T47D (cell line): ENCODE measurements around the gene ASCC2.

Source experiments
- DNase-seq, 2 experiments: peaks; one replicate each; pipeline versions ENCODE4 v3.0.0 to v3.0.0-alpha.2; 2011 to 2012; ENCODE audit warnings: low read depth in 1 of 2, low spot score in 1 of 2
- JUND ChIP-seq: IDR thresholded peaks from 2 replicates; pipeline ENCODE4 v1.6.1; 2012; ENCODE audit warnings: low read depth
- in situ Hi-C: cut with HindIII; loops from 2 replicates; pipeline ENCODE4 v1.10.0; 2016; ENCODE audit warnings: low sequenced_read_pairs, low pct_unique_long_range_greater_than_20kb

ASCC2 gene

GRCh38 chr22:29788339-29789279 lies 49.5 kb downstream of the ASCC2 start:
- in situ Hi-C loops: no loop called here
- no peak for DNase-seq
- no peak for TF ChIP-seq JUND

GRCh38 chr22:29787371-29787980 lies 50.6 kb downstream of the ASCC2 start:
- in situ Hi-C loops: no loop called here
- peak in 1 of 2 experiments; percentile 51 for DNase-seq
- no peak for TF ChIP-seq JUND

DNA sequence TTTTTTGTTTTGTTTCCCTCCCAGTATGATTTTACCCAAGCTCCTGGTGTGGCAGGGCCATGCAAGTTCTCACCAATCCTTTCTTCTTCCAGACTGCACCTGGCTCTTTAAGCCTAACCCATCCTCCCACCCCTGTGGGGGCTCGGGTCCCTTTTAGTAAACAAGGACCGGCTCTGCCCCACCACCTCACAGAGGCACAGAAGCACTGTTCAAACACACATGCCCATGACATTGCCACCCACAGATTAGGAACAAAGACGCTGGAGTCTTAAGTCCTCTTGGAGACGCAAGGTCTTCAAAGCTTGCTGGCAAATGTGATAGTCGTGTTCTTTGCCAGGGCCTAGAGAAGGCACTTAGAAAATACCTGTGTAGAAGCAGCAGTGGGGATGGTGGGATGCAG lies 52.0 kb downstream of the ASCC2 start:
- in situ Hi-C loops: no loop called here
- no peak for DNase-seq
- TF ChIP-seq JUND: no peak

- TF ChIP-seq JUND: no peak
- in situ Hi-C loops: no loop called here
- no peak for DNase-seq
Measured at GRCh38 chr22:29784451-29785361, 53.4 kb downstream of the ASCC2 start.

DNA sequence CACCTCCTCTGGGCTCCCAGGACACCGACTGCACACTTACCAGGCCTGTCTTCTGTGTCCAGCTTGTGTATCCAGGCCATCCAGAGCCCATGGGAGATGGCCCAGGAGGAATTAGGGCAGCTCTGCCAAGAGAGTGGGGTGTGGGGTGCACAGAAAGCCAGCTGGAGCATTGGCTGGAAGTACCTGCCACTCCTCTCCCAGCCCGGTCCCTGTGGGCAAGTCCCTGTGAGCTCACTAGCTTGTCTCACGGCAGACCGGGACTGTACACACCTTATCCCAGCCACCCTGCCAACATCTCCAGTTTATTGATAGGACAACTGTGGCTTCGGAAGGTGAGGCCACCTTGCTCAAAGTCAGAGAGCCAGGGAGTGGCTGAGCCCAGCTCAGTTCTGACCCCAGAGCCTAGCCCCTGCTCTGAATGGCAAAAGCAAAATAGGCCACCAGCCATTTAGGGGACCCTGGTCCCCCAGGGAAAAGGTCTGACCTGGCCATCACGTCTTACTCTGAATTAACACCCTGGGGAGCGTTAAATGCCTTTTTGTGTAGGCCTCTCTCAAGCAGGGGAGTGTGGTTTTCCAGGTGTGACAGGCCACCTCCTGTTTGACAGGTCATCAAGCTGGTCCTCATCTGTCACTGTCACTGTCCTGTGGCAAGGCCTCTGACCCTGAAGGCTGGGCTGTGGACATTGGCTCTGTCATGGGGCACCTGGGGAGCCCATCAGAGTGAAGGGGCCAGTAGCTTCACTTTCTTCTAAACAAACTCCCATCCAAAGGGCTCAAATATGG lies 55.8 kb downstream of the ASCC2 start:
- DNase-seq: peak; percentile 59 to 60
- in situ Hi-C loops: no loop called here
- TF ChIP-seq JUND: no peak

DNA sequence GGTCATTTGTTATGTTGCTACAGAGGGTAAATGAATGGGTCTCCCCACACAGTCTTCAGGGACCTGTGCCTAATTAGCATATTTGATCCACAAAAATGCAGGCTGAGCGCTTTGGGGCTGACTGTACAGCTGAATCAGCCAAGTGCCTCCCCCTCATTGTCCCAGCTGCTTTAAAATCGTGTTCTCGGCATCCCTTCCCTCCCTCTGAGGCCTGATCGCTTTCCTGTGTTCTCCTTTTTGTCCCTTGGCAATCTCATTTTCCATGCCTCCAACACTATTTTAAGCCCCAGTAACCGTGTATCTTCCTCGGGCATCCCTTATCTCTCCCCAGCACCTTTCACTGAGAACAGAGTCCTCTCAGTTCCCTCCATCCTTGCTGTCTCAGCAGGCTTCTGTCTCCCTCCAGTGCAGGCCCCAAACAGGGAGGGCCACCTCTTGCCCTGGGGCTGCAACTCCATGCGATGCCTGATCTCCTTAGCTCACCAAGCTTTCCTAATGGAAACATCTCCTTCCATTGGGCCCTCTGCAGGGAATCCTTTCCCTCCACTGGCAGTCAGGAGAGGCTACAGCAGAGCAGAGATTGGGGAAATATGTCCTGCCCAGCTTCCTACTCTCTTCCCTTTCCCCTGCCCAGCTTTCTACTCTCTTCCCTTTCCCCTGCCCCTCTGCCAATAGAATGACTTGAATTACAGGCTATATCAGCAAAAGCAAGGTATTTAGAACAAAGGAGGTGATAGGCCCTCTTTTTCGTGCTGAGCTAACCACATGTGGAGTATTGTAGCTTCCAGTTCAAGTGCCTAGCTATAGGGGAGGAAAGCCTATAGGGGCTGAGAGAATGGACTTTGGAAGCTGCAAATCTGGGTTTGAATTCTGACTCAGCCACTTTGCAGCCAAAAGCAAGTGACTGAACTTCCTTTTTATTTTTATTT lies 57.1 kb downstream of the ASCC2 start:
- TF ChIP-seq JUND: no peak
- DNase-seq: no peak
- in situ Hi-C loops: no loop called here

- in situ Hi-C loops: no loop called here
- DNase-seq: no peak
- no peak for TF ChIP-seq JUND
Measured at GRCh38 chr22:29780220-29780619, 57.9 kb downstream of the ASCC2 start.

- in situ Hi-C loops: no loop called here
- DNase-seq: no peak
- TF ChIP-seq JUND: no peak
Measured at GRCh38 chr22:29773233-29773632, 64.8 kb downstream of the ASCC2 start.

DNA sequence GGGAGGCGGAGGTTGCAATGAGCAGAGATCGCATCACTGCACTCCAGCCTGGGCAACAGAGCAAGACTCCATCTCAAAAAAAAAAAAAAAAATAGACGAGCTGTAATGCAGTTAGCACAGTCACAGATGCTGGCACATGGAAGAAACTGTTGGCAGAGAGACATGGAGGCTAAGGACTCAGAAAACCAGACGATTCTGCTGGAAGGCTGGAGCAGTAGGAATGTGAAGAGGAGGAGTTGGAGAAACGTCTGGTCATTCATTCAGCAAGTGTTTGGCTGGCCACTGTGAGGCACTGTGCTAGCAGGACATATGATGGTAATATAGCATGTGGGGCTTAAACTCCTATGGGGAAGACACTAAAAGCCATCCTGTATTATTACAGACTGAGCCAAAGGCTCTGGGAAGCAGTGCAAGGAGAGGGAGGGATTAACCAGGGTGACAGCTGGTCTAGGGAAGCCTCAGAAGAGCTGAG lies 65.9 kb downstream of the ASCC2 start:
- TF ChIP-seq JUND: no peak
- DNase-seq: peak in 1 of 2 experiments; percentile 72
- in situ Hi-C loops: no loop called here

DNA sequence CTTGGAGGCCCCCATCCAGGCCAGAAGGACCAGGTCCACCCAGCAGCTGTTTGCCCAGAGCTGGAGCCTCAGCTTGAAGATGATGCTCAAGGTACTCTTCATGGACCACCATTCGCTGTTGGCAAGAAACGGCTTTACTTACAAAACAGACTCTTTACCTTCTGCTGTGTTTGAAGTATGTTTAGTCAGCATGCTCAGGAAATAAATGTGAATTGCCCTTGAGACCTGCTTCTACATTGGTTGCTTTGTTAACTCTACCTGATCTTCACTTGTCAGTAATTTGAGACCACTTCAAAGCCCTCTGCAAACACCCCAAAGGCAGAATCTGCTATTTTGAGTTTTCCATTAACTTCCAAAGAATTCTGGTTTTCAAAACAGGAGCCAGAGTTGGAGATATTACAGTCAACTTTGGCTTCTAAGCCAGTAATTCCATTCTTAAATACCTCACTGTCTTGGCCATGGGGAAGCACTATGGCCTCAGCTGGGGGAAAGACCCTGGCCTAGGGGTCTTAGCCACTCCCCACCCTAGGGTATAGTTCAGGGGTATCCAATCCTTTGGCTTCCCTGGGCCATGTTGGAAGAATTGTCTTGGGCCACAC lies 68.3 kb downstream of the ASCC2 start:
- in situ Hi-C loops: no loop called here
- no peak for DNase-seq
- TF ChIP-seq JUND: no peak
